Left ventricle myocardium inferior (tissue), 1 donor: ENCODE measurements around the gene TRPV5. TPM values are rescaled to one million over a fixed set of nuclear protein-coding genes. Genes with fewer than 3 reads are reported as not detected.

Experiments used
- DNase-seq: peaks from one replicate; pipeline ENCODE4 v3.0.0-alpha.2; 2020
- H3K27ac ChIP-seq: fragments of 200-600 bp; replicated peaks from 2 replicates; pipeline ENCODE4 v1.8.0; 2021
- H3K27me3 ChIP-seq: fragments of 200-600 bp; 2 replicates; pipeline ENCODE4 v1.8.0; 2021; ENCODE audit warnings: low read depth
- H3K36me3 ChIP-seq: fragments of 200-600 bp; 2 replicates; pipeline ENCODE4 v1.8.0; 2021
- H3K4me1 ChIP-seq: fragments of 200-600 bp; 2 replicates; pipeline ENCODE4 v1.8.0; 2021
- H3K4me3 ChIP-seq: fragments of 200-600 bp; 2 replicates; pipeline ENCODE4 v1.8.0; 2021; ENCODE audit warnings: mild to moderate bottlenecking, moderate library complexity
- H3K9me3 ChIP-seq: fragments of 200-600 bp; replicated peaks from 2 replicates; pipeline ENCODE4 v1.8.0; 2021
- CTCF ChIP-seq: fragments of 200-600 bp; IDR thresholded peaks from 2 replicates; pipeline ENCODE4 v1.8.0; 2021; ENCODE audit warnings: antibody characterized with exemption, mild to moderate bottlenecking, borderline replicate concordance
- intact Hi-C: fragments of 100-400 bp; cut with micrococcal nuclease; formaldehyde crosslinking; loops from one replicate; pipeline ENCODE4 v1.11.0; 2022
- total RNA-seq: library from RNA; stranded (reverse); fragmentation: NEBNext Ultra II Directional; extraction: Animal tissue kit (Norgen Biotek cat#: 25700); gene quantifications from one replicate; pipeline ENCODE4 v1.2.1, GENCODE V29; 2021
- donor health status: DM: no; HTN: yes; CAD: no; lungs with severe emphysema.

TRPV5 gene
- total RNA-seq, 1 donor from 2014 or later = not detected

GRCh38 chr7:142940966-142941535 lies 7.5 kb upstream of the TRPV5 start:
- intact Hi-C loops = no loop called here
- Histone ChIP-seq H3K9me3 (no peaks in the 10 kb centered on the region), H3K4me1 (peaks cover 8% of the 10 kb centered on the region), H3K27me3 (peaks cover 7% of the 10 kb centered on the region), H3K27ac (no peak overlapping the region), H3K4me3 (no peak overlapping the region), H3K36me3 (no peaks in the 10 kb centered on the region)
- no peak for TF ChIP-seq CTCF
- no peak for DNase-seq

- Histone ChIP-seq H3K9me3 (no peaks in the 10 kb centered on the region), H3K4me3 (no peak within 1 kb of the TSS), H3K36me3 (no peaks in the 10 kb centered on the region), H3K27me3 (peaks cover 16% of the 10 kb centered on the region), H3K4me1 (peaks cover 8% of the 10 kb centered on the region), H3K27ac (no peak within 1 kb of the TSS)
- DNase-seq = no peak
- no peak for TF ChIP-seq CTCF
- intact Hi-C loops = no loop called here
Observed at GRCh38 chr7:142939226-142939910, 5.8 kb upstream of the TRPV5 start, which contains the start of gene LLCFC1. TSS of gene LLCFC1 (plus strand) at chr7:142939484. CDS start at chr7:142939622, 138 bp downstream.

GRCh38 chr7:142938611-142939010 lies 5.1 kb upstream of the TRPV5 start:
- no peaks in the 10 kb centered on the region for H3K9me3 ChIP-seq
- no peak overlapping the region for H3K27ac ChIP-seq
- H3K4me1 ChIP-seq = peaks cover 8% of the 10 kb centered on the region
- H3K27me3 ChIP-seq = peaks cover 23% of the 10 kb centered on the region
- no peak for DNase-seq
- no peaks in the 10 kb centered on the region for H3K36me3 ChIP-seq
- intact Hi-C loops = no loop called here
- H3K4me3 ChIP-seq = no peak overlapping the region
- TF ChIP-seq CTCF = no peak

GRCh38 chr7:142935941-142936565 lies 2.5 kb upstream of the TRPV5 start:
- Histone ChIP-seq H3K9me3 (no peaks in the 10 kb centered on the region), H3K4me1 (peaks cover 4% of the 10 kb centered on the region), H3K4me3 (no peak overlapping the region), H3K27ac (no peak overlapping the region), H3K27me3 (peaks cover 36% of the 10 kb centered on the region), H3K36me3 (no peaks in the 10 kb centered on the region)
- TF ChIP-seq CTCF = no peak
- no peak for DNase-seq
- intact Hi-C loops = no loop called here

- DNase-seq = no peak
- no peak for TF ChIP-seq CTCF
- Histone ChIP-seq H3K4me1 (no peaks in the 10 kb centered on the region), H3K4me3 (no peak overlapping the region), H3K27ac (no peak overlapping the region), H3K36me3 (no peaks in the 10 kb centered on the region), H3K27me3 (peaks cover 38% of the 10 kb centered on the region), H3K9me3 (no peaks in the 10 kb centered on the region)
- intact Hi-C loops = no loop called here
Observed at GRCh38 chr7:142934056-142934455, 510 bp upstream of the TRPV5 start.
